GM18505 (cell line): ENCODE measurements around the gene WDR7.

ENCODE experiments used
- ATAC-seq: cut with Tn5 transposase; IDR thresholded peaks from one replicate; pipeline ENCODE4 v1.9.1; 2021; ENCODE audit not compliant: unreplicated experiment
- POLR2A ChIP-seq: IDR thresholded peaks from 4 replicates; pipeline ENCODE4 v1.6.1; 2011; ENCODE audit warnings: borderline replicate concordance; ENCODE audit not compliant: insufficient read depth, insufficient read length; ENCODE audit errors: extremely low read depth

Gene WDR7

DNA sequence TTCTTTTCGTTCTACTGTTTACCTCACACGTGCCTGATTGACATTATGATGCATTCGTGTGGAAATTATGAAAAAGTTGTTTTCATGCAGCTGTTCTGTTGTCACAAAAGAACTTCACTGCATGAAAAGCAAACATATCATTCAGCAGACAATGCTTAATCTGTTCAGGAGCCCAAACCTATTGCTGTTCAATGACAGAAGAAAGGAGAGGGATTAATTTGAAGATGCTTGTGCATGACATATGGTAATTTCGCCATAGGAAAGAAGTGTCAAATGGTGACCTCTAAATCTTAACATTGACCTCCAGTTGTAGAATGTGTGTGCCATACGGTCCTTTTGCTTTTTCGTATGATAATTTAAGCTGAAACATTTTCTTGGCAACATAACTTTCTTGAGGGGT lies 124.5 kb downstream of the WDR7 start:
- no peak for ATAC-seq
- no peak for TF ChIP-seq POLR2A

DNA sequence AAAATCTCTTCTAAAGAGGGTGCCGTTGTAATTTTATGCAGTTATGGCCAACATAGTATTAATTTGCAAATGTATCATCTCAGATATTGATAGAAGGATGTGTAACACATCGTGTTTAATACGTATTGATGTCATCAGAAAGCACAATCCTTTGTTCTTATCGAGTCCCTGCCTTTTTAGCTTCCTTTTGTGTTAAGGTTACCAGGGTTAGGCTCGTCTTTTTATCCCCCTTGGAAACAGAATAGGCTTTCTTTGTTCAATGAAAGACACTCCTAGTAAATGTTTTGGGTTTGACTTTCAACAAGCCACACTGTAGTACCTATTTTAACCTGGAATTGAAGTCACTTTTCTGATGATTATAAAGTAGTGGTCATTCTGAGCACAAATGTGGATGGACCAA lies 136.2 kb downstream of the WDR7 start:
- no peak for ATAC-seq
- no peak for TF ChIP-seq POLR2A

DNA sequence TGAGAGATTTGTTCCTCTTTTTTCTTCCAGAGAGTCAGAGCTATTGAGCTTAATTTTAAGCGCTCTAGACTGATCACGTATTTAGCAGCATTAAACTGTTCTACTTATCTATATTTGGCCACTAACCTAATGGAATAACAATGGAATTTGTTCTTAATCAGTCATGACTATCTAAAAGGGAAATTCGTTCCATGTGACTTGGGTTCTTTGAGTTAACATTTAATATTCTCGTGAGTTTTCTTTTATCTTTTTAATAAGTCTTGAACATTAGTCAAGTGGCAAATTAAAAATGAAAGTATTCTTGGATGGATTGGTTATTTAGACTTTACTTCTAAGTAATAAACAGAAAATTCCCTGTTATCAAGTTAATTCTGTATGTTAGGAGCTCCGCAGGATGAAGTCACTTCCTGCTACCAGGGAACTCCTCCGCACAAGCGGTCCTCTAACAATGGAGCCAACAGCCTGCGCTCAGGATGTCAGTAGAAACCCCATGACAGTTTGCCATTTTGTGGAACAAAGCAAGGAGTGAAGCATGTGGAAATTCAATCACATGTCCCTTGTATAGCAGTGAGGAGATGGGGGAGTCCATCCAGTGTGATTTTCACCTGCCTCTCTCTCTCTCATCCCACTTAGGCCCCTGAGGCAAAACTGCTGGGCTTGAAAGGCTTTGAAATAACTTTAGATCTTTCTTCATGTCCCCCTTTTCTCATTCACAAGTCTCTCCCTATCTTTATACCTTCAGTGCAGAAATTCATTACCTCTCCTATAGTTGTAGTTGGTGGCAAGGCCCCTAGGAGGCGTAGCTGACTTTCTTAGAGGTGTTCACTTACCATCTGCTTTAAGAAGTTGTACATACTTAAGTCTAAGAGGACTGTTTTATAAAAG lies 138.1 kb downstream of the WDR7 start:
- TF ChIP-seq POLR2A: no peak
- no peak for ATAC-seq

DNA sequence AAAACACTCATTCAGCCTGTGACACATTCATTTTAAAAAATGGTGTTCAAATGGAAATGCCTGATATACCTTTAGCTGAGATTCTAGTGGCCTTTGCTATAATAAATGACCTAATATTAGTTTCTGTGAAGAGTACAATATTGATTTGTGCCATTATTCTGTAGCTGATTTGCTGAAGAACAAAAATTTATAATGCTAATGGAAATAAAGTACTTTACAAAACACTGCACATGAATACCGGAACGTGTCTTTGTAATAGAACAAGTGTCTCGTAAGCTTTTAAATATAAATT lies 138.7 kb downstream of the WDR7 start:
- TF ChIP-seq POLR2A: no peak
- no peak for ATAC-seq

DNA sequence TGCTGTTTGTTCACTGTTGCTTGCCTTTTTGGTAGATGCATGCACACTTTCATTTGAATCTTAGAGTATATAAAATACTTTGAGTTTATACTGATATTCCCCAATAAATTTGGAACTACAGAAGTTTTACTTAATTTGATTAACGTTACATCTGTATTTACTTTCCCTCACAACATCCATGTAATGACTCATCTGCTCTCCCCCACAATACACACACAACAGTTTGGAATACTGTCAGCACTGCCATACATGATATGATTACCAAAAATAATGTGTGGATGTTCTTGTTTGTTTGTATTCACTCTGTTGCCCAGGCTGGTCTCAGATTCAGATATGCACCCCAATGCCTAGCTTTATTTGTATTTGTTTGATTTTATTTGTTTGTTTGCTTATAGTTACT lies 144.2 kb downstream of the WDR7 start:
- no peak for ATAC-seq
- no peak for TF ChIP-seq POLR2A

DNA sequence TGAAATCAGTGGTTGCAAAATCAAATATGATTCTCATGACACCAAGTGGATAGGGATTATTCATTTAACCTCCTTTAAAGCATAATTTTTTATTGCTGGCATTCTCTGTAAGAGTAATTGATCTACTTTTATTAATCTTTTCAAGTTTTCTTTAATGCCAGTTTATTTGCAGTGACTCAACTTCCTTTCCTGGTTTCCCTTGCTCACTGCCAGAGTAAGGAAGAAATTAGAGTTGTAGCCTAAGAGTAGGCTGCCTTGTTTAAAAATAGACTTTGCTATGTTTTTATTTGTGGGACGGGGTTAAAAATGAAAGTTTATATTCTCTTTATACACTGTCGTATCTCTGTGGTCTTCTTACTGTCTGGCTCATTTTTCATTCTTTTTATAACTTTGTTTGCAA lies 148.6 kb downstream of the WDR7 start:
- no peak for ATAC-seq
- no peak for TF ChIP-seq POLR2A

DNA sequence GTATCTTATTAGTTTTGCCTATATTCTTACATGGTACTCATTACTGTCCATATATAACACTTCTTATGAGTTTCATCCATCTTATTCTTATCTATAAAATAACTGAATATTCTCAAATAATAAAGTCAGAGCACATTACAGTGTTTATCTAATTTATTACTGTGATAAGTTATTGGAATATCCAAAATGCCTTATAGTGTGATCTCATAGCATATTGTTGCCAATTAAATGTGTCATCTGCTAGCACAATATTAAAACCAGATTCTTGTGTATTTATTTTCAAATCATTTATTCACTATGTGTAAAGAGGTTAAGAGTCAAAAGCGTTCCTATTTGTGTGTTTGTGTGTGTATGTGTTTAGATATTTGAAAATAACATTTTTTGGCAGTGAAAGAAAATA lies 151.9 kb downstream of the WDR7 start:
- TF ChIP-seq POLR2A: no peak
- no peak for ATAC-seq

DNA sequence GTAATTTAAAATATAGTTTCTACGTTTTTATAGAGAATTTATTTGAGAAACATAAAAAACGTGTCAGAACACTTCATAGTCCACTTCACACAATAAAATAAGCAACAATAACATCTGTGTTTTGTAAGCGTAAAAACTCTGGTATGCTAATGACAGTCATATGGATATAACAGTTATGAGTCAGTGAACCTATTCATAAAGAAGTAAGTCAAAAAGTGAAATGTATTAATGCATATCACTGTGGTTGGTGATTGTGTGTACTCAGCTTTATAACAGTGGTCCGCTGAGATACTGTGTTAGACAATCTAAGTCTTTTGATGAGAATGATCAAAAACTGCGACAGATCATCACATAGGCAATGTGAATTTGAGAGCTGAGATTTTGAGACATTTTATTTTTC lies 153.2 kb downstream of the WDR7 start:
- no peak for TF ChIP-seq POLR2A
- ATAC-seq: peak; percentile 59

DNA sequence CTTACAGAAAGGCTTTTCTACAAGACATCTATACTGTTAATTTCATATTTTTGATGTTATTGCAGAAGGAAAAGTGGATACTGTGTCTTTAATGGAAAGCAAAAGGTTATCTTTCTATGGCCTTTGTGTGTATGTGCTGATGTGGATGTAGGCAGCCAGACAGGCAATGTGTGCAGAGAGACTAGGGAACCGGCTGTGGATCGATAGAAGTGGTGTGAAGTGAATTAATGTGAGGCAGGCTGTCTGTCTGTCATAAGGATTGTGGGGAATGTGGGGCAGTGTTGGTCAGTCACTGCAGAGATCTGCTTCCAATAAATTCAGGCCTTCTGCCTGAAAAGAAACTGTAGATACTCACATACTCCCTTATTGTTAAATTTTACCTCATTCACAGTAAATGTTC lies 156.7 kb downstream of the WDR7 start:
- no peak for ATAC-seq
- no peak for TF ChIP-seq POLR2A

DNA sequence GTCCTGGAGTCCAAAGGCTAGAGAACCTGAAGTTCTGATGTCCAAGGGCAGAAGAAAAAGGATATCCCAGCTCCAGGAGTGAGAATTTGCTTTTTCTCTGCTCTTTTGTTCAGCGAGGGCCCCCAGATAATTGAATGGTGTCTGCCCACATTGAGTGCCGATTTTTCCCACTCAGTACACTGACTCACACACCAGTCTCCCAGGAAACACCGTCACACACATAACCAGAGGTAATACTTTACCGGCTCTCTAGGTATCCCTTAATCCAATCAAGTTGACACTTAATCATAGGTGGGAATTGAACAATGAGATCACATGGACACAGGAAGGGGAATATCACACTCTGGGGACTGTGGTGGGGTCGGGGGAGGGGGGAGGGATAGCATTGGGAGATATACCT lies 161.5 kb downstream of the WDR7 start:
- ATAC-seq: no peak
- TF ChIP-seq POLR2A: no peak

DNA sequence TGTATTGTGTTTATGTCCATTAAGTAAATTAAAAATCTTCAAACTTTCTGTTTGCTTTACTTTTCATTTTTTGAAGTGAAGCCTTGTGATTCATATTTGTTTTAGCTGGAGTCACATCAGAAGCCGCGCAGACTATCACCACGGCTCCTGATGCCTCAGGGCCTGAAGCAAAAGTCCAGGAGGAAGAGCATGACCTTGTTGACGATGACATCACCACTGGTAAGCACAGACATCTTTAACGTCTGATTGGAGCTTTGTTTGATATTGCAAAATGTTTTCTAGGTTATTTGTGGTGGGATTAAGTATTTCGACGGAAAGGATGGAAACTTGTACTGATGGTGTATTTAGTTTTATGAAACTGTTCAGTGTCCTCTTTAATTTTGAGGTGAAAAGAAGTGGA lies 164.8 kb downstream of the WDR7 start:
- TF ChIP-seq POLR2A: no peak
- ATAC-seq: no peak

DNA sequence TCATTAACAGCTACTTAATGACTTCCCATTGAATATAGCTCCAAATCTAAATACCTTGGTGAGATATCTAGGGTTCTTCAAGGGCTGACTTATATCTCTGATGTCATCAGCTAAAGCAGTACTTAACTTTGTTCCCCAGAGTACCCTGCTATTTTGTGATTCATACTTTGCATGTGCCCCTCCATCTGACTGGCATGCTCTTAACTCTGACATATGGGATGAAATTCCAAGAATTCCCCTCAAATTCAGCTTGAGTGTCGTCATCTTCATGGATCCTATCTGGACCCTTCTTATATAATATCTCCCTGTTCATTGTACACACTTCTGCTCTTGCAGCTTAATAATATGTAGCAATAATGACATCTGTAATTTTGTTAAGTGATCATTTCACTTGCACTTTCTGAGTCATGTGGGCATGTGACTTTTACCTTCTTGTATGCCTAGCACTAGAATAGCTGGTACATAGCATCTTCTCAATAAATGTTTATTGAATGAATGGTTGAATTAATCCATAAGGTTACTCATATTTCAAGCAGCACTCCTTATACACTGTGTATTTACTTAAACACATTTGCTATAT lies 172.9 kb downstream of the WDR7 start:
- no peak for ATAC-seq
- no peak for TF ChIP-seq POLR2A

DNA sequence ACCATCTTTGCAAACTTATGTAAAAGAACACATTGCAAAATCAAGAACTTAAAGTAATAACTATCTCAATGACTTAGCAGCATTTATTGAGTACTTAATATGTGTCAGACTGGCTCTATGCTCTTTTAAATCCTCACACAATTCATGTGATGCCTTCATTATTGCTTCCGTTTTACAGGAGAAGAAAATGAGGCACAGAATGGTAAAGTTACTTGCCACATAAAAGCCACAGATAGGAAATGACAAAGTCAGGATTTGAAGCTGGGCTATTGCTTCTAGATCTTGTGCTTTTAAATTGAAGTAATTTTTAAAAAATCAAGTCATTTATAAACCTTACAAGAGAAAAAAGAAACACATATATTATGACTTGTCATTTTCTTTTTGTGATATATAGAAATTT lies 174.2 kb downstream of the WDR7 start:
- no peak for ATAC-seq
- no peak for TF ChIP-seq POLR2A

DNA sequence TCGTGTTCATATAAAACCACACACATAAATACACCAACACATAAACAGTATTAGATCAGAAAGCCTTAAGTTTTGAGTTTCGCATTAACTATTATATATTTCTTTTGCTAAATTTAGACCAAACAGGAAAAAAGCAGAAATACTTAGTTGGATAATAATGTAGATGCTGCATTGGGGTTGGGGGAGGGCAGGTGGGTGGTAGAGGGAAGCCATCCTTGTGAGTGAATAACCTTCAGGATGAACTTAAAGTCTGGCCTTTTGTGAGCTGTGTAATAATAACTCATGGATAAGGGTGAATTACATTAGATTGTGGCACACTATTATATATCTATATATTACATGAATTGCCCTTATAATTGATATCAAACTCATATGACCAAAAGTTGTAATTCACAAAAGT lies 174.7 kb downstream of the WDR7 start:
- no peak for ATAC-seq
- no peak for TF ChIP-seq POLR2A
